Measurements from ENCODE around the gene NUMA1.

Gene NUMA1

GRCh38 chr11:72006309-72007088 lies 73.8 kb downstream of the NUMA1 start:
- Mint-ChIP-seq H3K27me3 (no peaks in the 10 kb centered on the region), H3K4me3 (no peak overlapping the region), H3K9me3 (no peaks in the 10 kb centered on the region), H3K36me3 (ENCODE audit: low read depth) (peaks cover 67% of the 10 kb centered on the region), H3K4me1 (ENCODE audit: low read depth) (no peaks in the 10 kb centered on the region), H3K27ac (peak overlapping the region; percentile 36)

- Mint-ChIP-seq H3K9me3 (no peaks in the 10 kb centered on the region), H3K4me1 (ENCODE audit: low read depth) (no peaks in the 10 kb centered on the region), H3K27ac (no peak overlapping the region), H3K4me3 (no peak overlapping the region), H3K36me3 (ENCODE audit: low read depth) (peaks cover 68% of the 10 kb centered on the region), H3K27me3 (no peaks in the 10 kb centered on the region)
Measured at GRCh38 chr11:72005347-72006260, 74.7 kb downstream of the NUMA1 start.

GRCh38 chr11:72004515-72005346 lies 75.6 kb downstream of the NUMA1 start:
- H3K36me3 Mint-ChIP-seq (ENCODE audit: low read depth): peaks cover 64% of the 10 kb centered on the region
- no peak overlapping the region for H3K4me3 Mint-ChIP-seq
- H3K9me3 Mint-ChIP-seq: no peaks in the 10 kb centered on the region
- H3K4me1 Mint-ChIP-seq (ENCODE audit: low read depth): peaks cover 5% of the 10 kb centered on the region
- H3K27ac Mint-ChIP-seq: no peak overlapping the region
- H3K27me3 Mint-ChIP-seq: no peaks in the 10 kb centered on the region

- H3K9me3 Mint-ChIP-seq: no peaks in the 10 kb centered on the region
- H3K4me3 Mint-ChIP-seq: no peak overlapping the region
- no peaks in the 10 kb centered on the region for H3K27me3 Mint-ChIP-seq
- H3K36me3 Mint-ChIP-seq (ENCODE audit: low read depth): peaks cover 59% of the 10 kb centered on the region
- H3K4me1 Mint-ChIP-seq (ENCODE audit: low read depth): peaks cover 14% of the 10 kb centered on the region
- peak overlapping the region; percentile 63 for H3K27ac Mint-ChIP-seq
Measured at GRCh38 chr11:72003776-72004171, 76.6 kb downstream of the NUMA1 start.

- Mint-ChIP-seq H3K27ac (peak overlapping the region; percentile 63), H3K4me1 (ENCODE audit: low read depth) (peaks cover 21% of the 10 kb centered on the region), H3K36me3 (ENCODE audit: low read depth) (peaks cover 53% of the 10 kb centered on the region), H3K4me3 (no peak overlapping the region), H3K27me3 (no peaks in the 10 kb centered on the region), H3K9me3 (no peaks in the 10 kb centered on the region)
Measured at GRCh38 chr11:72002841-72003775, 77.2 kb downstream of the NUMA1 start.

GRCh38 chr11:72001834-72002591 lies 78.3 kb downstream of the NUMA1 start:
- H3K27ac Mint-ChIP-seq: peak overlapping the region; percentile 27
- peaks cover 43% of the 10 kb centered on the region for H3K36me3 Mint-ChIP-seq (ENCODE audit: low read depth)
- H3K4me1 Mint-ChIP-seq (ENCODE audit: low read depth): peaks cover 25% of the 10 kb centered on the region
- no peak overlapping the region for H3K4me3 Mint-ChIP-seq
- H3K9me3 Mint-ChIP-seq: no peaks in the 10 kb centered on the region
- H3K27me3 Mint-ChIP-seq: no peaks in the 10 kb centered on the region

GRCh38 chr11:72001285-72001684 lies 79.1 kb downstream of the NUMA1 start:
- no peaks in the 10 kb centered on the region for H3K27me3 Mint-ChIP-seq
- H3K4me3 Mint-ChIP-seq: no peak overlapping the region
- H3K36me3 Mint-ChIP-seq (ENCODE audit: low read depth): peaks cover 38% of the 10 kb centered on the region
- H3K27ac Mint-ChIP-seq: no peak overlapping the region
- no peaks in the 10 kb centered on the region for H3K9me3 Mint-ChIP-seq
- H3K4me1 Mint-ChIP-seq (ENCODE audit: low read depth): peaks cover 25% of the 10 kb centered on the region

GRCh38 chr11:72000202-72000867 lies 80.0 kb downstream of the NUMA1 start:
- Mint-ChIP-seq H3K36me3 (ENCODE audit: low read depth) (peaks cover 32% of the 10 kb centered on the region), H3K9me3 (no peaks in the 10 kb centered on the region), H3K27me3 (no peaks in the 10 kb centered on the region), H3K4me3 (no peak overlapping the region), H3K4me1 (ENCODE audit: low read depth) (peaks cover 25% of the 10 kb centered on the region), H3K27ac (no peak overlapping the region)

- Mint-ChIP-seq H3K27me3 (no peaks in the 10 kb centered on the region), H3K4me1 (ENCODE audit: low read depth) (peaks cover 25% of the 10 kb centered on the region), H3K27ac (peak overlapping the region; percentile 83), H3K36me3 (ENCODE audit: low read depth) (peaks cover 31% of the 10 kb centered on the region), H3K4me3 (peak overlapping the region; percentile 42), H3K9me3 (no peaks in the 10 kb centered on the region)
Measured at GRCh38 chr11:71999798-72000197, 80.5 kb downstream of the NUMA1 start.

GRCh38 chr11:71999362-71999761 lies 81.0 kb downstream of the NUMA1 start:
- peak overlapping the region; percentile 42 for H3K4me3 Mint-ChIP-seq
- no peaks in the 10 kb centered on the region for H3K27me3 Mint-ChIP-seq
- peak overlapping the region; percentile 83 for H3K27ac Mint-ChIP-seq
- peaks cover 27% of the 10 kb centered on the region for H3K36me3 Mint-ChIP-seq (ENCODE audit: low read depth)
- H3K9me3 Mint-ChIP-seq: no peaks in the 10 kb centered on the region
- H3K4me1 Mint-ChIP-seq (ENCODE audit: low read depth): peaks cover 26% of the 10 kb centered on the region

- peaks cover 31% of the 10 kb centered on the region for H3K4me1 Mint-ChIP-seq (ENCODE audit: low read depth)
- peak within 1 kb of the TSS; percentile 83 for H3K27ac Mint-ChIP-seq
- peaks cover 25% of the 10 kb centered on the region for H3K36me3 Mint-ChIP-seq (ENCODE audit: low read depth)
- H3K27me3 Mint-ChIP-seq: no peaks in the 10 kb centered on the region
- no peaks in the 10 kb centered on the region for H3K9me3 Mint-ChIP-seq
- H3K4me3 Mint-ChIP-seq: peak within 1 kb of the TSS; percentile 42
Measured at GRCh38 chr11:71998649-71999310, 81.6 kb downstream of the NUMA1 start, which contains the start of gene IL18BP. TSS of gene IL18BP (plus strand) at chr11:71998909. CDS start at chr11:71999985, 1,076 bp downstream.

GRCh38 chr11:71998061-71998460 lies 82.3 kb downstream of the NUMA1 start:
- Mint-ChIP-seq H3K4me3 (no peak overlapping the region), H3K36me3 (ENCODE audit: low read depth) (peaks cover 25% of the 10 kb centered on the region), H3K27ac (peak overlapping the region; percentile 83), H3K27me3 (no peaks in the 10 kb centered on the region), H3K9me3 (no peaks in the 10 kb centered on the region), H3K4me1 (ENCODE audit: low read depth) (peaks cover 36% of the 10 kb centered on the region)
